Kasumi-1 (cell line): ENCODE results near the gene DDX23.
"Not testable (repeated sequence)": the region's sequence is repeated elsewhere in the genome, so short reads cannot be mapped to it uniquely, and the experiment has no call there.

Source experiments
- DNase-seq, 2 experiments: peaks; one replicate each; lab custom pipeline; 2025; lab: John Stamatoyannopoulos, UW

Gene DDX23

GRCh38 chr12:48851883-48852733 lies at the start of gene DDX23:
Gene DDX23 (minus strand): TSS chr12:48852163. CDS start chr12:48845782, 6,381 bp downstream.
- DNase-seq, result peak; percentile 99

GRCh38 chr12:48901278-48901677 lies 49.3 kb upstream of the DDX23 start:
- DNase-seq, result no peak

GRCh38 chr12:48899651-48900050 lies 47.7 kb upstream of the DDX23 start:
- no peak for DNase-seq

GRCh38 chr12:48894271-48894670 lies 42.3 kb upstream of the DDX23 start:
- no peak for DNase-seq

- peak; percentile 68 to 69 for DNase-seq
Measured at GRCh38 chr12:48890657-48891418, 38.9 kb upstream of the DDX23 start.

- no peak for DNase-seq
Measured at GRCh38 chr12:48889679-48890078, 37.7 kb upstream of the DDX23 start.

GRCh38 chr12:48883305-48884161 lies 31.6 kb upstream of the DDX23 start:
- DNase-seq, result no peak

GRCh38 chr12:48882972-48883304 lies 31.0 kb upstream of the DDX23 start:
- DNase-seq, result no peak

- no peak for DNase-seq
Measured at GRCh38 chr12:48882315-48882687, 30.3 kb upstream of the DDX23 start.

GRCh38 chr12:48881686-48882314 lies 29.8 kb upstream of the DDX23 start:
- DNase-seq, result no peak

GRCh38 chr12:48880647-48881046 lies 28.7 kb upstream of the DDX23 start:
- no peak for DNase-seq

GRCh38 chr12:48878548-48878947 lies 26.6 kb upstream of the DDX23 start:
- DNase-seq, result no peak

- no peak for DNase-seq
Measured at GRCh38 chr12:48875944-48876515, 24.1 kb upstream of the DDX23 start.

- DNase-seq, result not testable (repeated sequence)
Measured at GRCh38 chr12:48873534-48873933, 21.6 kb upstream of the DDX23 start.

GRCh38 chr12:48873096-48873495 lies 21.1 kb upstream of the DDX23 start:
- no peak for DNase-seq

GRCh38 chr12:48869191-48869590 lies 17.2 kb upstream of the DDX23 start:
- DNase-seq, result no peak

- DNase-seq, result no peak
Measured at GRCh38 chr12:48868451-48868850, 16.5 kb upstream of the DDX23 start.

- DNase-seq, result no peak
Measured at GRCh38 chr12:48866052-48866711, 14.2 kb upstream of the DDX23 start.

- DNase-seq, result peak; percentile 91 to 92
Measured at GRCh38 chr12:48865281-48866051, 13.5 kb upstream of the DDX23 start, which contains the start of gene RND1. Gene RND1 (minus strand): TSS chr12:48865870. CDS start chr12:48865767, 103 bp downstream.

GRCh38 chr12:48863291-48863690 lies 11.3 kb upstream of the DDX23 start:
- DNase-seq, result no peak
